Activated T-helper 17 cell treated with anti-CD3 and anti-CD28 coated beads, Interleukin-2, amount 50 U/mL, for 72 hours (primary cell): Measurements from ENCODE around the gene SPPL2C. TPM values are rescaled to one million over a fixed set of nuclear protein-coding genes. Genes with fewer than 3 reads are reported as not detected.
A peak's percentile ranks its signal among the peaks of the same experiment; 100 is the strongest.

Source experiments
- ATAC-seq: fragments of 150-1000 bp; cut with Tn5 transposase; replicated peaks from 2 replicates; pipeline ENCODE4 v1.10.0; 2021; ENCODE audit warnings: mild to moderate bottlenecking, moderate library complexity
- H3K27ac Mint-ChIP-seq: one replicate; pipeline ENCODE4 v1.8.0; 2022; ENCODE audit warnings: mixed read lengths
- H3K27me3 Mint-ChIP-seq: one replicate; pipeline ENCODE4 v1.8.0; 2022; ENCODE audit warnings: mixed read lengths
- H3K36me3 Mint-ChIP-seq: one replicate; pipeline ENCODE4 v1.8.0; 2022; ENCODE audit warnings: low read depth, mild to moderate bottlenecking, mixed read lengths
- H3K4me1 Mint-ChIP-seq: one replicate; pipeline ENCODE4 v1.8.0; 2022; ENCODE audit warnings: mixed read lengths
- H3K4me3 Mint-ChIP-seq: one replicate; pipeline ENCODE4 v1.8.0; 2022; ENCODE audit warnings: mild to moderate bottlenecking, mixed read lengths
- H3K9me3 Mint-ChIP-seq: one replicate; pipeline ENCODE4 v1.8.0; 2022; ENCODE audit warnings: mixed read lengths
- total RNA-seq, 2 donors: library from RNA; stranded (reverse); gene quantifications; one replicate each; pipeline ENCODE4 v1.2.3, GENCODE V29; 2022

SPPL2C gene
- total RNA-seq, 2 donors from 2014 or later, result not detected

- Mint-ChIP-seq H3K36me3 (no peaks in the 10 kb centered on the region), H3K27me3 (no peaks in the 10 kb centered on the region), H3K9me3 (no peaks in the 10 kb centered on the region), H3K4me3 (no peak overlapping the region), H3K27ac (no peak overlapping the region), H3K4me1 (no peaks in the 10 kb centered on the region)
- peak; percentile 47 for ATAC-seq
Measured at GRCh38 chr17:45823598-45823997, 21.1 kb upstream of the SPPL2C start.

GRCh38 chr17:45824475-45824874 is 20.2 kb upstream of the SPPL2C start:
- no peaks in the 10 kb centered on the region for H3K4me1 Mint-ChIP-seq
- H3K9me3 Mint-ChIP-seq, result no peaks in the 10 kb centered on the region
- H3K27me3 Mint-ChIP-seq, result no peaks in the 10 kb centered on the region
- no peak overlapping the region for H3K27ac Mint-ChIP-seq
- H3K36me3 Mint-ChIP-seq, result no peaks in the 10 kb centered on the region
- H3K4me3 Mint-ChIP-seq, result no peak overlapping the region
- no peak for ATAC-seq

- H3K36me3 Mint-ChIP-seq, result no peaks in the 10 kb centered on the region
- H3K4me1 Mint-ChIP-seq, result no peaks in the 10 kb centered on the region
- H3K9me3 Mint-ChIP-seq, result no peaks in the 10 kb centered on the region
- ATAC-seq, result no peak
- H3K4me3 Mint-ChIP-seq, result no peak overlapping the region
- no peak overlapping the region for H3K27ac Mint-ChIP-seq
- H3K27me3 Mint-ChIP-seq, result no peaks in the 10 kb centered on the region
Measured at GRCh38 chr17:45824901-45825492, 19.7 kb upstream of the SPPL2C start.

- no peak overlapping the region for H3K27ac Mint-ChIP-seq
- no peak for ATAC-seq
- no peaks in the 10 kb centered on the region for H3K27me3 Mint-ChIP-seq
Measured at GRCh38 chr17:45825792-45826191, 18.9 kb upstream of the SPPL2C start.

GRCh38 chr17:45826919-45827588 is 17.6 kb upstream of the SPPL2C start:
- no peaks in the 10 kb centered on the region for H3K27me3 Mint-ChIP-seq
- no peaks in the 10 kb centered on the region for H3K9me3 Mint-ChIP-seq
- no peaks in the 10 kb centered on the region for H3K36me3 Mint-ChIP-seq
- no peak overlapping the region for H3K4me3 Mint-ChIP-seq
- no peak overlapping the region for H3K27ac Mint-ChIP-seq
- H3K4me1 Mint-ChIP-seq, result no peaks in the 10 kb centered on the region
- ATAC-seq, result no peak

More at GRCh38 chr17:45825792-45826191, 18.9 kb upstream of the SPPL2C start:
- no peak overlapping the region for H3K4me3 Mint-ChIP-seq
- no peaks in the 10 kb centered on the region for H3K4me1 Mint-ChIP-seq
- no peaks in the 10 kb centered on the region for H3K36me3 Mint-ChIP-seq
- H3K9me3 Mint-ChIP-seq, result no peaks in the 10 kb centered on the region

- no peak overlapping the region for H3K27ac Mint-ChIP-seq
- no peaks in the 10 kb centered on the region for H3K36me3 Mint-ChIP-seq
- no peak overlapping the region for H3K4me3 Mint-ChIP-seq
- no peak for ATAC-seq
- no peaks in the 10 kb centered on the region for H3K9me3 Mint-ChIP-seq
- H3K4me1 Mint-ChIP-seq, result no peaks in the 10 kb centered on the region
- H3K27me3 Mint-ChIP-seq, result no peaks in the 10 kb centered on the region
Measured at GRCh38 chr17:45828171-45828570, 16.5 kb upstream of the SPPL2C start.

GRCh38 chr17:45828582-45829133 is 16.0 kb upstream of the SPPL2C start:
- no peak for ATAC-seq
- Mint-ChIP-seq H3K4me1 (no peaks in the 10 kb centered on the region), H3K9me3 (no peaks in the 10 kb centered on the region), H3K36me3 (no peaks in the 10 kb centered on the region), H3K27ac (no peak overlapping the region), H3K27me3 (no peaks in the 10 kb centered on the region), H3K4me3 (no peak overlapping the region)

GRCh38 chr17:45833920-45834319 is 10.8 kb upstream of the SPPL2C start:
- no peaks in the 10 kb centered on the region for H3K36me3 Mint-ChIP-seq
- ATAC-seq, result no peak
- no peak overlapping the region for H3K4me3 Mint-ChIP-seq
- H3K9me3 Mint-ChIP-seq, result no peaks in the 10 kb centered on the region
- H3K27ac Mint-ChIP-seq, result no peak overlapping the region
- peaks cover 3% of the 10 kb centered on the region for H3K27me3 Mint-ChIP-seq
- H3K4me1 Mint-ChIP-seq, result no peaks in the 10 kb centered on the region

- ATAC-seq, result no peak
- no peak overlapping the region for H3K4me3 Mint-ChIP-seq
Measured at GRCh38 chr17:45834471-45835396, 9.9 kb upstream of the SPPL2C start.

GRCh38 chr17:45835481-45835880 is 9.2 kb upstream of the SPPL2C start:
- Mint-ChIP-seq H3K9me3 (no peaks in the 10 kb centered on the region), H3K36me3 (no peaks in the 10 kb centered on the region), H3K27ac (no peak overlapping the region), H3K4me1 (no peaks in the 10 kb centered on the region), H3K4me3 (no peak overlapping the region), H3K27me3 (peaks cover 3% of the 10 kb centered on the region)
- no peak for ATAC-seq

More at GRCh38 chr17:45834471-45835396, 9.9 kb upstream of the SPPL2C start:
- Mint-ChIP-seq H3K27me3 (peaks cover 3% of the 10 kb centered on the region), H3K27ac (no peak overlapping the region), H3K36me3 (no peaks in the 10 kb centered on the region), H3K9me3 (no peaks in the 10 kb centered on the region), H3K4me1 (no peaks in the 10 kb centered on the region)

GRCh38 chr17:45836047-45837044 is 8.3 kb upstream of the SPPL2C start:
- Mint-ChIP-seq H3K9me3 (no peaks in the 10 kb centered on the region), H3K27me3 (peaks cover 3% of the 10 kb centered on the region), H3K36me3 (no peaks in the 10 kb centered on the region), H3K27ac (no peak overlapping the region), H3K4me3 (no peak overlapping the region), H3K4me1 (no peaks in the 10 kb centered on the region)
- no peak for ATAC-seq

- peaks cover 3% of the 10 kb centered on the region for H3K27me3 Mint-ChIP-seq
- H3K36me3 Mint-ChIP-seq, result no peaks in the 10 kb centered on the region
- H3K9me3 Mint-ChIP-seq, result no peaks in the 10 kb centered on the region
- H3K27ac Mint-ChIP-seq, result no peak overlapping the region
- H3K4me3 Mint-ChIP-seq, result no peak overlapping the region
- no peak for ATAC-seq
- no peaks in the 10 kb centered on the region for H3K4me1 Mint-ChIP-seq
Measured at GRCh38 chr17:45837187-45837586, 7.5 kb upstream of the SPPL2C start.

- Mint-ChIP-seq H3K9me3 (no peaks in the 10 kb centered on the region), H3K4me3 (no peak overlapping the region), H3K27ac (no peak overlapping the region), H3K4me1 (no peaks in the 10 kb centered on the region), H3K27me3 (peaks cover 3% of the 10 kb centered on the region), H3K36me3 (no peaks in the 10 kb centered on the region)
- no peak for ATAC-seq
Measured at GRCh38 chr17:45837603-45838002, 7.1 kb upstream of the SPPL2C start.
